ENCODE measurements around the gene POTEC.
"Not testable (repeated sequence)": the region's sequence is repeated elsewhere in the genome, so short reads cannot be mapped to it uniquely, and the experiment has no call there.

POTEC gene

GRCh38 chr18:14543446-14543964, at the start of gene POTEC:
Gene POTEC, minus strand, starts transcription at chr18:14543600. Its CDS starts 454 bp downstream, at chr18:14543146.
- not testable (repeated sequence) for DNase-seq

- DNase-seq, result peak; percentile 0
Observed at GRCh38 chr18:14577971-14578370, 34.6 kb upstream of the POTEC start.

GRCh38 chr18:14559502-14559901, 16.1 kb upstream of the POTEC start:
- peak; percentile 2 for DNase-seq

GRCh38 chr18:14531659-14532058, 11.7 kb downstream of the POTEC start:
- peak; percentile 16 for DNase-seq

- DNase-seq, result peak; percentile 8
Observed at GRCh38 chr18:14510707-14511106, 32.7 kb downstream of the POTEC start.

- DNase-seq, result not testable (repeated sequence)
Observed at GRCh38 chr18:14503691-14504090, 39.7 kb downstream of the POTEC start.

- not testable (repeated sequence) for DNase-seq
Observed at GRCh38 chr18:14501894-14502293, 41.5 kb downstream of the POTEC start.

- not testable (repeated sequence) for DNase-seq
Observed at GRCh38 chr18:14489256-14490014, 54.0 kb downstream of the POTEC start.

GRCh38 chr18:14488789-14489188, 54.6 kb downstream of the POTEC start:
- not testable (repeated sequence) for DNase-seq

- not testable (repeated sequence) for DNase-seq
Observed at GRCh38 chr18:14486926-14487580, 56.3 kb downstream of the POTEC start.

- DNase-seq, result not testable (repeated sequence)
Observed at GRCh38 chr18:14479076-14479475, 64.3 kb downstream of the POTEC start.

- DNase-seq, result not testable (repeated sequence)
Observed at GRCh38 chr18:14475520-14475919, 67.9 kb downstream of the POTEC start.

- DNase-seq, result not testable (repeated sequence)
Observed at GRCh38 chr18:14474752-14475151, 68.6 kb downstream of the POTEC start.

- DNase-seq, result not testable (repeated sequence)
Observed at GRCh38 chr18:14474007-14474720, 69.2 kb downstream of the POTEC start.

- DNase-seq, result not testable (repeated sequence)
Observed at GRCh38 chr18:14473250-14474006, 70.0 kb downstream of the POTEC start.

GRCh38 chr18:14471286-14471685, 72.1 kb downstream of the POTEC start:
- DNase-seq, result not testable (repeated sequence)

- not testable (repeated sequence) for DNase-seq
Observed at GRCh38 chr18:14470446-14470845, 73.0 kb downstream of the POTEC start.

- peak; percentile 51 for DNase-seq
Observed at GRCh38 chr18:14470046-14470445, 73.4 kb downstream of the POTEC start.

- DNase-seq, result not testable (repeated sequence)
Observed at GRCh38 chr18:14465989-14466388, 77.4 kb downstream of the POTEC start.

Data from fibroblast of skin of right biceps (primary cell).